ENCODE results near the gene EIF4B. TPM values are rescaled to one million over a fixed set of nuclear protein-coding genes. Genes with fewer than 3 reads are reported as not detected.

The EIF4B gene
- total RNA-seq, 1 donor from 2014 or later = 436 TPM

GRCh38 chr12:53056901-53057300 is 50.6 kb downstream of the EIF4B start:
- Histone ChIP-seq H3K27ac (no peak overlapping the region), H3K36me3 (peaks cover 89% of the 10 kb centered on the region), H3K9me3 (no peaks in the 10 kb centered on the region), H3K4me3 (no peak overlapping the region), H3K27me3 (no peaks in the 10 kb centered on the region), H3K4me1 (peaks cover 58% of the 10 kb centered on the region)
- no peak for TF ChIP-seq CTCF (IDR thresholded peaks at IDR 0.05)
- ATAC-seq = no peak
- intact Hi-C loops (cut with DNase I) = no loop called here
- DNase-seq = peak; percentile 48

GRCh38 chr12:53057816-53058500 is 51.7 kb downstream of the EIF4B start:
- H3K27ac ChIP-seq = no peak overlapping the region
- peaks cover 94% of the 10 kb centered on the region for H3K36me3 ChIP-seq
- DNase-seq (peak; percentile 63), ATAC-seq (no peak)
- no peaks in the 10 kb centered on the region for H3K27me3 ChIP-seq
- H3K4me1 ChIP-seq = peaks cover 61% of the 10 kb centered on the region
- no peaks in the 10 kb centered on the region for H3K9me3 ChIP-seq
- no peak for TF ChIP-seq CTCF (IDR thresholded peaks at IDR 0.05)
- intact Hi-C loops (cut with DNase I) = no loop called here
- no peak overlapping the region for H3K4me3 ChIP-seq

- H3K4me1 ChIP-seq = peaks cover 56% of the 10 kb centered on the region
- H3K4me3 ChIP-seq = no peak overlapping the region
- peak; percentile 66 for DNase-seq
- H3K9me3 ChIP-seq = no peaks in the 10 kb centered on the region
- no peak for TF ChIP-seq CTCF (IDR thresholded peaks at IDR 0.05)
- H3K36me3 ChIP-seq = peaks cover 94% of the 10 kb centered on the region
- no peak for ATAC-seq
- H3K27ac ChIP-seq = no peak overlapping the region
- intact Hi-C loops (cut with DNase I) = no loop called here
- H3K27me3 ChIP-seq = no peaks in the 10 kb centered on the region
Measured at GRCh38 chr12:53058674-53059433, 52.6 kb downstream of the EIF4B start.

GRCh38 chr12:53059434-53060063 is 53.3 kb downstream of the EIF4B start:
- no peak for TF ChIP-seq CTCF (IDR thresholded peaks at IDR 0.05)
- Histone ChIP-seq H3K4me3 (no peak overlapping the region), H3K36me3 (peaks cover 97% of the 10 kb centered on the region), H3K4me1 (peaks cover 54% of the 10 kb centered on the region), H3K9me3 (no peaks in the 10 kb centered on the region), H3K27ac (peak overlapping the region; percentile 24), H3K27me3 (no peaks in the 10 kb centered on the region)
- no peak for ATAC-seq
- intact Hi-C loops (cut with DNase I) = no loop called here
- no peak for DNase-seq

GRCh38 chr12:53060064-53060720 is 53.9 kb downstream of the EIF4B start:
- H3K27me3 ChIP-seq = no peaks in the 10 kb centered on the region
- intact Hi-C loops (cut with DNase I) = no loop called here
- DNase-seq (no peak), ATAC-seq (no peak)
- TF ChIP-seq CTCF (IDR thresholded peaks at IDR 0.05) = no peak
- no peak overlapping the region for H3K4me3 ChIP-seq
- no peaks in the 10 kb centered on the region for H3K9me3 ChIP-seq
- peak overlapping the region; percentile 60 for H3K27ac ChIP-seq
- peaks cover 95% of the 10 kb centered on the region for H3K36me3 ChIP-seq
- H3K4me1 ChIP-seq = peaks cover 47% of the 10 kb centered on the region

Measured in upper lobe of right lung (tissue), 1 donor.